ENCODE measurements around the gene VSTM2L.

- no peak for TF ChIP-seq POLR2AphosphoS5 (IDR thresholded peaks at IDR 0.05; ENCODE audit: borderline replicate concordance, low read depth, low read length)
- no peak for TF ChIP-seq FOXP2 (optimal IDR thresholded peaks at IDR 0.05; ENCODE audit: control extremely low read depth, extremely low read length, insufficient read depth)
- no peak for TF ChIP-seq EZH2 (IDR thresholded peaks at IDR 0.05)
Observed at GRCh38 chr20:37977786-37978185, 74.9 kb downstream of the VSTM2L start.

Data from SK-N-MC (cell line).